HCT116 (cell line): Measurements from ENCODE around the gene RTN4RL2. TPM values are rescaled to one million over a fixed set of nuclear protein-coding genes. Genes with fewer than 3 reads are reported as not detected.

Source experiments
- ATAC-seq: fragments of 200-7000 bp; cut with Tn5 transposase; 2 replicates; pipeline ENCODE4 v1.9.1; 2020; ENCODE audit warnings: mild to moderate bottlenecking, moderate library complexity
- BruUV-seq: library from RNA; stranded (reverse); fragments of 400-500 nt; replicated peaks from 2 replicates; lab custom pipeline; 2021; lab: Mats Ljungman, UMichigan
- CTCF ChIA-PET: fragments of 300-600 bp; sonication (Branson Sonifier 250); formaldehyde crosslinking; loops from one replicate; lab custom pipeline; 2021; ENCODE audit warnings: antibody characterized with exemption; lab: Charles Lee
- POLR2A ChIA-PET: fragments of 300-600, 350-600 bp; sonication (Branson Sonifier 250); formaldehyde crosslinking; loops from one replicate; lab custom pipeline; 2021; ENCODE audit warnings: antibody characterized with exemption; lab: Charles Lee
- RAD21 ChIA-PET, 2 experiments: fragments of 300-600 bp; sonication (Branson Sonifier 250); formaldehyde crosslinking; loops; one replicate each; lab custom pipeline; 2023; ENCODE audit warnings: low total read pairs in 2 of 2; ENCODE audit not compliant: uncharacterized antibody in 2 of 2, unreplicated experiment in 2 of 2, low non-redundant PET in 1 of 2; lab: Charles Lee
- DNase-seq: peaks from one replicate; pipeline ENCODE4 v3.0.0-alpha.2; 2010; ENCODE audit warnings: low read depth, low spot score
- H2AFZ ChIP-seq: fragments of 200-600 bp; shearing (Covaris generic), sonication (generic); 2 replicates; pipeline ENCODE4 v1.6.1; 2017; ENCODE audit warnings: low read depth, mixed run types, mixed read lengths, antibody characterized with exemption, low read length; ENCODE audit not compliant: poor library complexity, severe bottlenecking
- H3K27ac ChIP-seq: 2 replicates; pipeline ENCODE4 v1.5.1; 2012; ENCODE audit warnings: low read depth, low read length
- H3K27me3 ChIP-seq: fragments of 200-600 bp; sonication (generic); 2 replicates; pipeline ENCODE4 v1.6.1; 2016; ENCODE audit warnings: mixed run types, low read length, mixed read lengths; ENCODE audit not compliant: insufficient read depth
- H3K36me3 ChIP-seq, 2 experiments: fragments of 200-500 bp in 1 of 2; fragments of 200-600 bp in 1 of 2; sonication (Bioruptor generic) in 1 of 2; sonication (generic) in 1 of 2; 2 replicates each; pipeline versions ENCODE4 v1.5.1 to v1.6.1; 2014 to 2016; ENCODE audit warnings: low read length in 2 of 2, inconsistent platforms in 1 of 2, mixed read lengths in 1 of 2, mixed run types in 1 of 2; ENCODE audit not compliant: insufficient read depth in 2 of 2, control insufficient read depth in 1 of 2
- H3K4me1 ChIP-seq, 2 experiments: fragments of 200-600 bp in 1 of 2; sonication (generic) in 1 of 2; 2 replicates each; pipeline versions ENCODE4 v1.5.1 to v1.6.1; 2012 to 2017; ENCODE audit warnings: low read length in 2 of 2, inconsistent platforms in 1 of 2, mild to moderate bottlenecking in 1 of 2, mixed read lengths in 1 of 2, mixed run types in 1 of 2, moderate library complexity in 1 of 2; ENCODE audit not compliant: insufficient read depth in 2 of 2, control insufficient read depth in 1 of 2
- H3K4me2 ChIP-seq: fragments of 200-600 bp; sonication (generic); 2 replicates; pipeline ENCODE4 v1.6.1; 2017; ENCODE audit warnings: mixed run types, low read length, mixed read lengths
- H3K4me3 ChIP-seq, 2 experiments: fragments of 200-600 bp in 1 of 2; sonication (generic) in 1 of 2; replicated peaks in 1 of 2; 2 replicates each; pipeline ENCODE4 v1.5.1; 2011 to 2016; ENCODE audit warnings: low read length in 2 of 2, control low read depth in 1 of 2, low read depth in 1 of 2, mild to moderate bottlenecking in 1 of 2, mixed read lengths in 1 of 2, mixed run types in 1 of 2
- H3K79me2 ChIP-seq: fragments of 200-600 bp; sonication (generic); 2 replicates; pipeline ENCODE4 v1.6.1; 2017; ENCODE audit warnings: mild to moderate bottlenecking, mixed run types, low read length, moderate library complexity, mixed read lengths; ENCODE audit not compliant: insufficient read depth
- H3K9ac ChIP-seq: fragments of 200-600 bp; sonication (generic); 2 replicates; pipeline ENCODE4 v1.6.1; 2016; ENCODE audit warnings: low read length, mixed read lengths
- H3K9me2 ChIP-seq: fragments of 200-600 bp; sonication (generic), shearing (Covaris generic); 2 replicates; pipeline ENCODE4 v1.6.1; 2017; ENCODE audit warnings: mixed run types, mild to moderate bottlenecking, moderate library complexity; ENCODE audit not compliant: insufficient read depth
- H3K9me3 ChIP-seq, 2 experiments: fragments of 200-500 bp in 1 of 2; fragments of 200-600 bp in 1 of 2; sonication (Bioruptor generic) in 1 of 2; sonication (generic) in 1 of 2; 2 replicates each; pipeline ENCODE4 v1.6.1; 2014 to 2017; ENCODE audit warnings: low read length in 2 of 2, mixed read lengths in 2 of 2, inconsistent platforms in 1 of 2, low read depth in 1 of 2, mild to moderate bottlenecking in 1 of 2, mixed run types in 1 of 2, moderate library complexity in 1 of 2; ENCODE audit not compliant: control insufficient read depth in 1 of 2, insufficient read depth in 1 of 2
- H4K20me1 ChIP-seq: fragments of 200-600 bp; sonication (generic), shearing (Covaris generic); 2 replicates; pipeline ENCODE4 v1.6.1; 2017; ENCODE audit warnings: mixed run types, mild to moderate bottlenecking, moderate library complexity; ENCODE audit not compliant: insufficient read depth
- CBX3 ChIP-seq: IDR thresholded peaks from 2 replicates; pipeline ENCODE4 v1.6.1; 2012; ENCODE audit warnings: low read depth
- CEBPB ChIP-seq: IDR thresholded peaks from 2 replicates; pipeline ENCODE4 v1.6.1; 2012; ENCODE audit warnings: low read depth
- EGR1 ChIP-seq: IDR thresholded peaks from 2 replicates; pipeline ENCODE4 v1.6.1; 2012; ENCODE audit warnings: low read depth
- EZH2 ChIP-seq: fragments of 200-600 bp; sonication (generic); IDR thresholded peaks from 2 replicates; pipeline ENCODE4 v1.6.1; 2017; ENCODE audit warnings: antibody characterized with exemption, mixed run types
- EZH2phosphoT487 ChIP-seq: fragments of 200-600 bp; IDR thresholded peaks from 2 replicates; pipeline ENCODE4 v1.6.1; 2018; ENCODE audit warnings: antibody characterized with exemption, borderline replicate concordance
- MAX ChIP-seq: IDR thresholded peaks from 2 replicates; pipeline ENCODE4 v1.6.1; 2012
- POLR2AphosphoS5 ChIP-seq: IDR thresholded peaks from 2 replicates; pipeline ENCODE4 v1.6.1; 2011; ENCODE audit warnings: mild to moderate bottlenecking, low read depth, low read length, moderate library complexity
- REST ChIP-seq: IDR thresholded peaks from 2 replicates; pipeline ENCODE4 v1.6.1; 2012; ENCODE audit warnings: low read depth
- SIN3A ChIP-seq: IDR thresholded peaks from 2 replicates; pipeline ENCODE4 v1.6.1; 2012; ENCODE audit warnings: low read depth
- SP1 ChIP-seq: IDR thresholded peaks from 2 replicates; pipeline ENCODE4 v1.6.1; 2012; ENCODE audit warnings: low read depth
- SRF ChIP-seq: IDR thresholded peaks from 2 replicates; pipeline ENCODE4 v1.6.1; 2012; ENCODE audit warnings: low read depth
- TCF7L2 ChIP-seq: IDR thresholded peaks from 2 replicates; pipeline ENCODE4 v1.7.0; 2011; ENCODE audit warnings: borderline replicate concordance, inconsistent platforms; ENCODE audit not compliant: insufficient read depth, insufficient read length; ENCODE audit errors: extremely low read depth
- YY1 ChIP-seq: IDR thresholded peaks from 2 replicates; pipeline ENCODE4 v1.6.1; 2011; ENCODE audit warnings: low read length, low read depth, moderate library complexity, mild to moderate bottlenecking; ENCODE audit not compliant: insufficient replicate concordance; ENCODE audit errors: extremely low read depth
- ZFX ChIP-seq: fragments of 450-650 bp; IDR thresholded peaks from 2 replicates; pipeline ENCODE4 v1.6.1; 2017
- ZNF274 ChIP-seq: fragments of 200-500 bp; sonication (Bioruptor generic); IDR thresholded peaks from 2 replicates; pipeline ENCODE4 v1.6.1; 2014; ENCODE audit warnings: mild to moderate bottlenecking, low read depth, low read length, inconsistent platforms
- intact Hi-C: fragments of 100-400 bp; cut with micrococcal nuclease; formaldehyde crosslinking; loops from 2 replicates; pipeline ENCODE4 v1.10.0; 2022
- total RNA-seq: library from RNA; stranded (reverse); gene quantifications from one replicate; pipeline ENCODE4 v1.2.1, GENCODE V29; 2021; ENCODE audit not compliant: unreplicated experiment
- TF ChIP-seq, protein P1 (sequence below), 3 experiments: fragments of 200-600 bp in 1 of 3; sonication (generic) in 1 of 3; IDR thresholded peaks in 2 of 3; conservative IDR thresholded peaks in 1 of 3; 2 replicates each; pipeline ENCODE4 v1.5.1; 2012 to 2017; ENCODE audit warnings: low read depth in 2 of 3, low read length in 2 of 3, antibody characterized with exemption in 1 of 3, borderline replicate concordance in 1 of 3, control low read depth in 1 of 3, mild to moderate bottlenecking in 1 of 3, mixed read lengths in 1 of 3, mixed run types in 1 of 3, moderate library complexity in 1 of 3; ENCODE audit not compliant: insufficient read depth in 1 of 3
- TF ChIP-seq, protein P2 (sequence below): IDR thresholded peaks from 2 replicates; pipeline ENCODE4 v1.6.1; 2012

RTN4RL2 gene
- total RNA-seq, 1 experiment from 2014 or later, result 24.0 TPM

- no peak overlapping the region for H3K4me3 ChIP-seq
- H3K9me3 ChIP-seq, result no peaks in the 10 kb centered on the region
- BruUV-seq, result no TSS peak
- no peak for DNase-seq
- CTCF ChIA-PET, result interaction anchor here (1.0 to 4.1 kb wide), 6 partner anchors 12 to 154 kb away, joined by 4 to 78 read pairs (median 20); no protein-coding TSS in a partner anchor
- H3K27me3 ChIP-seq, result no peaks in the 10 kb centered on the region
- RAD21 ChIA-PET, result no interaction called here
- no peak overlapping the region for H2AFZ ChIP-seq
- H3K79me2 ChIP-seq, result no peaks in the 10 kb centered on the region
- H3K9me2 ChIP-seq, result no peaks in the 10 kb centered on the region
- H3K27ac ChIP-seq, result no peak overlapping the region
- peaks cover 5 to 7% of the 10 kb centered on the region in 2 experiments; a peak in 2 of 4 replicates for H3K4me1 ChIP-seq
- no peak overlapping the region for H3K4me2 ChIP-seq
- POLR2A ChIA-PET, result no interaction called here
- H4K20me1 ChIP-seq, result no peaks in the 10 kb centered on the region
- no peak overlapping the region for H3K9ac ChIP-seq
- ATAC-seq, result no peak
- intact Hi-C loops, result no loop called here
- H3K36me3 ChIP-seq, result no peaks in the 10 kb centered on the region
- TF ChIP-seq CBX3 (no peak), EZH2phosphoT487 (no peak), REST (no peak), EGR1 (no peak), SP1 (no peak), MAX (no peak), TCF7L2 (no peak), SRF (no peak), POLR2AphosphoS5 (no peak), CEBPB (no peak), ZFX (no peak), YY1 (no peak), ZNF274 (no peak), SIN3A (no peak), EZH2 (no peak)
- TF ChIP-seq, protein P1, sequence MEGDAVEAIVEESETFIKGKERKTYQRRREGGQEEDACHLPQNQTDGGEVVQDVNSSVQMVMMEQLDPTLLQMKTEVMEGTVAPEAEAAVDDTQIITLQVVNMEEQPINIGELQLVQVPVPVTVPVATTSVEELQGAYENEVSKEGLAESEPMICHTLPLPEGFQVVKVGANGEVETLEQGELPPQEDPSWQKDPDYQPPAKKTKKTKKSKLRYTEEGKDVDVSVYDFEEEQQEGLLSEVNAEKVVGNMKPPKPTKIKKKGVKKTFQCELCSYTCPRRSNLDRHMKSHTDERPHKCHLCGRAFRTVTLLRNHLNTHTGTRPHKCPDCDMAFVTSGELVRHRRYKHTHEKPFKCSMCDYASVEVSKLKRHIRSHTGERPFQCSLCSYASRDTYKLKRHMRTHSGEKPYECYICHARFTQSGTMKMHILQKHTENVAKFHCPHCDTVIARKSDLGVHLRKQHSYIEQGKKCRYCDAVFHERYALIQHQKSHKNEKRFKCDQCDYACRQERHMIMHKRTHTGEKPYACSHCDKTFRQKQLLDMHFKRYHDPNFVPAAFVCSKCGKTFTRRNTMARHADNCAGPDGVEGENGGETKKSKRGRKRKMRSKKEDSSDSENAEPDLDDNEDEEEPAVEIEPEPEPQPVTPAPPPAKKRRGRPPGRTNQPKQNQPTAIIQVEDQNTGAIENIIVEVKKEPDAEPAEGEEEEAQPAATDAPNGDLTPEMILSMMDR (IDR thresholded peaks at IDR 0.05 in 2 of 3, conservative IDR thresholded peaks at IDR 0.05 in 1 of 3; ENCODE audit: borderline replicate concordance in 1 of 3, insufficient read depth in 1 of 3, low read depth in 2 of 3, low read length in 2 of 3), result no peak
- TF ChIP-seq, protein P2, sequence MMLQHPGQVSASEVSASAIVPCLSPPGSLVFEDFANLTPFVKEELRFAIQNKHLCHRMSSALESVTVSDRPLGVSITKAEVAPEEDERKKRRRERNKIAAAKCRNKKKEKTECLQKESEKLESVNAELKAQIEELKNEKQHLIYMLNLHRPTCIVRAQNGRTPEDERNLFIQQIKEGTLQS, result no peak
These were observed 30.3 kb downstream of the RTN4RL2 start for GRCh38 chr11:57490456-57491248.
